ENCODE measurements around the gene TAPBPL.

Gene TAPBPL

GRCh38 chr12:6450091-6450868 is 1.6 kb upstream of the TAPBPL start:
- no peak overlapping the region for H3K27ac ChIP-seq
- no peak overlapping the region for H3K9ac ChIP-seq
- peak overlapping the region; percentile 55 for H3K4me2 ChIP-seq

GRCh38 chr12:6450869-6451347 is 934 bp upstream of the TAPBPL start:
- Histone ChIP-seq H3K36me3 (ENCODE audit: insufficient read depth) (no peaks in the 10 kb centered on the region), H3K79me2 (ENCODE audit: insufficient read depth, low read depth) (peaks cover 12% of the 10 kb centered on the region; the same call in 1 of the 2 replicates), H3K4me3 (IDR thresholded peaks at IDR 0.05; ENCODE audit: insufficient read depth, low read depth, low read length) (no peak overlapping the region), H3K4me1 (ENCODE audit: low read depth, poor library complexity, severe bottlenecking) (peaks cover 46% of the 10 kb centered on the region), H3K27ac (peak overlapping the region; percentile 92), H3K27me3 (ENCODE audit: insufficient read depth, low read depth) (no peaks in the 10 kb centered on the region), H4K20me1 (ENCODE audit: insufficient read depth) (no peaks in the 10 kb centered on the region), H2AFZ (ENCODE audit: low read depth) (peak overlapping the region; percentile 48), H3K9ac (peak overlapping the region; percentile 97), H3K4me2 (peak overlapping the region; percentile 55)
- TF ChIP-seq CTCF (conservative IDR thresholded peaks at IDR 0.05; ENCODE audit: low read depth, low read length) = no peak

More at GRCh38 chr12:6450091-6450868, 1.6 kb upstream of the TAPBPL start:
- no peaks in the 10 kb centered on the region for H3K27me3 ChIP-seq (ENCODE audit: insufficient read depth, low read depth)
- H3K79me2 ChIP-seq (ENCODE audit: insufficient read depth, low read depth) = peaks cover 12% of the 10 kb centered on the region; the same call in 1 of the 2 replicates
- no peak overlapping the region for H2AFZ ChIP-seq (ENCODE audit: low read depth)
- no peaks in the 10 kb centered on the region for H3K36me3 ChIP-seq (ENCODE audit: insufficient read depth)
- no peaks in the 10 kb centered on the region for H4K20me1 ChIP-seq (ENCODE audit: insufficient read depth)
- TF ChIP-seq CTCF (conservative IDR thresholded peaks at IDR 0.05; ENCODE audit: low read depth, low read length) = no peak
- H3K4me3 ChIP-seq (IDR thresholded peaks at IDR 0.05; ENCODE audit: insufficient read depth, low read depth, low read length) = no peak overlapping the region
- H3K4me1 ChIP-seq (ENCODE audit: low read depth, poor library complexity, severe bottlenecking) = peaks cover 52% of the 10 kb centered on the region

- Histone ChIP-seq H3K4me1 (ENCODE audit: low read depth, poor library complexity, severe bottlenecking) (peaks cover 31% of the 10 kb centered on the region), H3K9ac (peak overlapping the region; percentile 97), H3K36me3 (ENCODE audit: insufficient read depth) (no peaks in the 10 kb centered on the region), H3K27me3 (ENCODE audit: insufficient read depth, low read depth) (no peaks in the 10 kb centered on the region), H3K27ac (peak overlapping the region; percentile 92), H4K20me1 (ENCODE audit: insufficient read depth) (no peaks in the 10 kb centered on the region), H3K4me2 (peak overlapping the region; percentile 55), H3K79me2 (ENCODE audit: insufficient read depth, low read depth) (peaks cover 12% of the 10 kb centered on the region; the same call in 1 of the 2 replicates), H3K4me3 (IDR thresholded peaks at IDR 0.05; ENCODE audit: insufficient read depth, low read depth, low read length) (no peak overlapping the region), H2AFZ (ENCODE audit: low read depth) (peak overlapping the region; percentile 48)
- no peak for TF ChIP-seq CTCF (conservative IDR thresholded peaks at IDR 0.05; ENCODE audit: low read depth, low read length)
Measured at GRCh38 chr12:6452245-6452943, 552 bp downstream of the TAPBPL start.

GRCh38 chr12:6452944-6453630 is 1.2 kb downstream of the TAPBPL start:
- no peaks in the 10 kb centered on the region for H3K36me3 ChIP-seq (ENCODE audit: insufficient read depth)
- no peaks in the 10 kb centered on the region for H4K20me1 ChIP-seq (ENCODE audit: insufficient read depth)
- H3K27ac ChIP-seq = peak overlapping the region; percentile 92
- H2AFZ ChIP-seq (ENCODE audit: low read depth) = no peak overlapping the region; the same call in 1 of the 2 replicates
- H3K27me3 ChIP-seq (ENCODE audit: insufficient read depth, low read depth) = no peaks in the 10 kb centered on the region
- no peak overlapping the region for H3K4me3 ChIP-seq (IDR thresholded peaks at IDR 0.05; ENCODE audit: insufficient read depth, low read depth, low read length)
- peaks cover 12% of the 10 kb centered on the region; the same call in 1 of the 2 replicates for H3K79me2 ChIP-seq (ENCODE audit: insufficient read depth, low read depth)
- peaks cover 24% of the 10 kb centered on the region for H3K4me1 ChIP-seq (ENCODE audit: low read depth, poor library complexity, severe bottlenecking)
- H3K4me2 ChIP-seq = peak overlapping the region; percentile 55
- TF ChIP-seq CTCF (conservative IDR thresholded peaks at IDR 0.05; ENCODE audit: low read depth, low read length) = no peak
- peak overlapping the region; percentile 97 for H3K9ac ChIP-seq

Data from KMS-11 (cell line).